GM18909 (cell line): ENCODE data around the gene PRAMEF25.
"Not testable (repeated sequence)": the region's sequence is repeated elsewhere in the genome, so short reads cannot be mapped to it uniquely, and the experiment has no call there.

Source experiments
- ATAC-seq: cut with Tn5 transposase; IDR thresholded peaks from one replicate; pipeline ENCODE4 v1.9.1; 2021; ENCODE audit warnings: mild to moderate bottlenecking; ENCODE audit not compliant: unreplicated experiment, poor library complexity

PRAMEF25 gene

DNA sequence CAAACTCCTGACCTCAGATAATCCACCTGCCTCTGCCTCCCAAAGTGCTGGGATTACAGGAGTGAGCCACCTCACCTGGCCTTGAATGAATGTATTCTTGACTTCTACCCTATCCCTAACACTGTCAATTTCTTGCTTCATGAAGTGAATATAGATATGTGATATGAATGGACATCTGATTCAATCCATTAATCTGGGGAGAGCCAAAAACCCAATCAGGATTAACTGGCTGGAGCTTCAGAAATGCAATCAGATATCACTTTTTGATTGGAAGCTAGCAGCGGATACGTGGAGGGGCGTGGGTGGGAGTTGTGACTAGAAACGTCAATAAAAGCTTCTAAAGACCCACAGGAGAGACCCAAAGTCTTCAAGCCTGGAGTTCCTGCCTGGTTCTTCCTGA, at the start of gene PRAMEF25:
Gene PRAMEF25, plus strand, starts transcription at position 301 of the 400 bp plus-strand sequence. CDS start 2,920 bp downstream, outside the sequence.
- not testable (repeated sequence) for ATAC-seq

DNA sequence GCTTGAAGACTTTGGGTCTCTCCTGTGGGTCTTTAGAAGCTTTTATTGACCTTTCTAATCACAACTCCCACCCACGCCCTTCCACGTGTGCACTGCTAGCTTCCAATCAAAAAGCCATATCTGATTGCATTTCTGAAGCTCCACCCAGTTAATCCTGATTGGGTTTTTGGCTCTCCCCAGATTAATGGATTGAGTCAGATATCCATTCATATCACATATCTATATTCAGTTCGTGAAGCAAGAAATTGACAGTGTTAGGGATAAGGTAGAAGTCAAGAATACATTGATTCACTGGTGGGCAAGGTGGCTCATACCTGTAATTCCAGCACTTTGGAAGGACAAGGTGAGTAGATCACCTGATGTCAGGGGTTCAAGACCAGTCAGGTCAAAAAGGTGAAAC, 14.1 kb upstream of the PRAMEF25 start, which contains the start of gene PRAMEF27:
Gene PRAMEF27, minus strand, starts transcription at position 101 of the 400 bp plus-strand sequence. CDS start 2,916 bp downstream, outside the sequence.
- not testable (repeated sequence) for ATAC-seq

DNA sequence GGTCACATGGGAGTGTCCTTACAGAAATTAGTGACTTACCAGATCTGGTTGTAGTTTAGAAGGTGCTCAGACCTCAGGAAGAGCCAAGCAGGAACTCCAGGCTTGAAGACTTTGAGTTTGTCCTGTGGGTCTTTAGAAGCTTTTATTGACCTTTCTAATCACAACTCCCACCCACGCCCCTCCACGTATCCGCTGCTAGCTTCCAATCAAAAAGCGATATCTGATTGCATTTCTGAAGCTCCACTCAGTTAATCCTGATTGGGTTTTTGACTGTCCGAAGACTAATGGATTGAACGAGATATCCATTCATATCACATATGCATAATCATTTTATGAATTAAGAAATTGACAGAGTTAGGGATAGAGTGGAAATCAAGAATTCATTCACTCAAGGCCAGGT, 46.2 kb downstream of the PRAMEF25 start, which contains the start of gene HNRNPCL2:
Gene HNRNPCL2, minus strand, starts transcription at position 101 of the 400 bp plus-strand sequence. CDS start 454 bp downstream, outside the sequence.
- ATAC-seq: not testable (repeated sequence)
